ENCODE results near the gene ECEL1. TPM values are rescaled to one million over a fixed set of nuclear protein-coding genes. Genes with fewer than 3 reads are reported as not detected.

ECEL1 gene
- total RNA-seq, 4 donors from 2014 or later, result 0.10 to 0.39 TPM; not detected in 2

DNA sequence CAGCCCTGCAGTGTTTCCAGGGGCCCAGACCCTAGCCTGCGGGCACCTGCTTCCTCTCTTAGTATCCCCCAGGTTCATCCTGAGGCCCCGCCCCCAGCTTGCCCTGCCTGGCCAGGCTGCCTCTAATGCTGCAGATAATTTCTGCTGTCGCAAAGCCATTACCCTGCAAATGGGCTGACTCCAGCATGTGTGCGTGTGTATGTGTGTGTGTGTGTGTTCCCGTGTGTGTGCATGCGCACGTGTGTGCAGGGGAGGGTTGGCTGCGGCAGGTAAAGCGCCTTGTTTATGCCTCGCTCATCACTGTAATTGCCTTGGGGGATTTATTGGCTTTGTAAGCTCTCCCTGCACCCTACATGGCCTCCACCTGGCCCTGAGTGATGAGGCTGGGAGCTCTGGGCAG, 25.0 kb upstream of the ECEL1 start:
- no peak for TF ChIP-seq CTCF (IDR thresholded peaks at IDR 0.05)
- TF ChIP-seq POLR2A (IDR thresholded peaks at IDR 0.05), result no peak
- H3K4me3 ChIP-seq (ENCODE audit: low read depth, poor library complexity, severe bottlenecking), result no peak overlapping the region
- DNase-seq (ENCODE audit: low spot score in 2 of 2), result no peak
- 58 to 60% methylated on average over 10 of the region's 10 CpGs for WGBS, 2 donors
- intact Hi-C loops (cut with DNase I; ENCODE audit: low total_unique reads), result no loop called here

- 57 to 60% methylated on average over 8 to 11 of the region's 11 CpGs for WGBS, 2 donors
- TF ChIP-seq POLR2A (IDR thresholded peaks at IDR 0.05) (no peak), CTCF (IDR thresholded peaks at IDR 0.05) (no peak)
- intact Hi-C loops (cut with DNase I; ENCODE audit: low total_unique reads), result no loop called here
- no peak overlapping the region for H3K4me3 ChIP-seq (ENCODE audit: low read depth, poor library complexity, severe bottlenecking)
- no peak for DNase-seq (ENCODE audit: low spot score in 2 of 2)
Observed at GRCh38 chr2:232511336-232511890, 23.8 kb upstream of the ECEL1 start.

- TF ChIP-seq CTCF (IDR thresholded peaks at IDR 0.05) (no peak), POLR2A (IDR thresholded peaks at IDR 0.05) (no peak)
- WGBS, 2 donors, result 80 to 81% methylated on average over 7 of the region's 7 CpGs
- no peak for DNase-seq (ENCODE audit: low spot score in 2 of 2)
- intact Hi-C loops (cut with DNase I; ENCODE audit: low total_unique reads), result no loop called here
- H3K4me3 ChIP-seq (ENCODE audit: low read depth, poor library complexity, severe bottlenecking), result no peak overlapping the region
Observed at GRCh38 chr2:232508251-232508650, 20.6 kb upstream of the ECEL1 start.

DNA sequence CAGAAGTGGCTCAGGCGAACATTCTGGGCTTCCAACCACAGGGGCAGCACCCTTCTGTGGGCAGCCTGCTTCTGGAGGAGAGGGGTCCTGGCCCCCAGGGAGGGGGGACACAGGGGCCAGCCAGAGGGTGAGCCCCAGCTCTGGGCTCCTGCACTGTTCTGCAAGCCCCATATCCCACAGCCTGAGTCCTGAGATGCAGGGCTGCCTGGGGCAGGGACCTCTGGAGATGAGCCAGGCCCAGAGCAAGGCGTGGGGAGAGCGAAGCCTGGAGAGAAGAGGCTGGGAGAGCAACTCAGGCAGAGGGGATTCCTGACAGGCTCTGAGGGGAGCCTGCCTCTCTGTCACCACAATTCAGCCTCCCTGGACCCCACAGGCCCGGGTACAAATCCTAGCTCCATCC, 19.1 kb upstream of the ECEL1 start:
- 55 to 64% methylated on average over 4 of the region's 4 CpGs for WGBS, 2 donors
- no peak overlapping the region for H3K4me3 ChIP-seq (ENCODE audit: low read depth, poor library complexity, severe bottlenecking)
- DNase-seq (ENCODE audit: low spot score in 2 of 2), result no peak
- TF ChIP-seq CTCF (IDR thresholded peaks at IDR 0.05) (no peak), POLR2A (IDR thresholded peaks at IDR 0.05) (no peak)
- intact Hi-C loops (cut with DNase I; ENCODE audit: low total_unique reads), result no loop called here

DNA sequence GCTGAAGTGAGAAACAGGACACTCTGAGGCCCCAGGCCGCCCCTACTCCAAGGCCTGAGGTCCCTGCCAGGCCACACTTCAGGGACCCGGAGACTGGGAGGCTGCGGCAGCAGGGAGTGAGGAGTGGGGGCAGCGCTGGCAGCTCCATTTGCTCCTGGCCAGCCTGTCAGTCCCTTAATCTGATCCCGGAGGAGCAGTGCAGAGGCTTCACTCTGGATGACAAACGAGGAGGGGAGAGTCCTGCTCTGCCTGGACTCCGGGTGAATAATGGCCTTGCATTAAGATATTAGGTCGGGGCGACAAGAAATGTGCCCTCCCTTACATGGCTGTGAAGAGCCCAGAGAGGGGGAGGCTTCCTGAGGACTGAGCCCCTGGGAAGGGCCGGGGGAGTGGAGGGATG, 18.2 kb upstream of the ECEL1 start:
- DNase-seq (ENCODE audit: low spot score in 2 of 2), result no peak
- no peak overlapping the region for H3K4me3 ChIP-seq (ENCODE audit: low read depth, poor library complexity, severe bottlenecking)
- WGBS, 2 donors, result 64 to 67% methylated on average over 10 of the region's 10 CpGs
- intact Hi-C loops (cut with DNase I; ENCODE audit: low total_unique reads), result no loop called here
- TF ChIP-seq CTCF (IDR thresholded peaks at IDR 0.05) (no peak), POLR2A (IDR thresholded peaks at IDR 0.05) (no peak)

DNA sequence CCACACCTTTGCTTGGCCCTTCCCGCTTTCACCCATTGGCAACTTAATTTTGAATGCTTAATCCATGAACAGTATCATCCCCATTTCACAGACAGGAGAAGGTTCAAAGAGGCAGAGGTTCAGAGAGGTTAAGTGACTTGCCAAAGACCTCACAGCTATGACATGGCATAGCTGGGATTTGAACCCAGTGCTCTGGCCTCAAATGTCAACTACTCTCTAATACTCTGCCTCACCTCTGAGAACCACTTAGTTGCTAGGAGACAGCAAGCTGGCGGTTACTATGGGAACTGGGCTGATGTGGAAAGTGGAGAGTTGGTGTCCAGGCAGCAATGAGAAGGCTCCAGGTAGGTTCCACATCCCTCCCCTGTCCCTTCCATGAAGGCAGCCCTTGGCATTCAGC, 16.8 kb upstream of the ECEL1 start:
- no peak for DNase-seq (ENCODE audit: low spot score in 2 of 2)
- 92 to 98% methylated on average over 2 of the region's 2 CpGs for WGBS, 2 donors
- no peak for TF ChIP-seq CTCF (IDR thresholded peaks at IDR 0.05)
- no peak for TF ChIP-seq POLR2A (IDR thresholded peaks at IDR 0.05)
- H3K4me3 ChIP-seq (ENCODE audit: low read depth, poor library complexity, severe bottlenecking), result no peak overlapping the region
- intact Hi-C loops (cut with DNase I; ENCODE audit: low total_unique reads), result no loop called here
